Keratinocyte (primary cell): ENCODE data around the gene PCK2.
"Not testable (repeated sequence)": the region's sequence is repeated elsewhere in the genome, so short reads cannot be mapped to it uniquely, and the experiment has no call there.

Source experiments
- EZH2 ChIP-seq: IDR thresholded peaks from one replicate; pipeline ENCODE4 v1.6.1; 2012; ENCODE audit warnings: inconsistent platforms, mild to moderate bottlenecking, low read length, moderate library complexity
- TF ChIP-seq, protein P1 (sequence below), 3 experiments: IDR thresholded peaks in 1 of 3; conservative IDR thresholded peaks in 1 of 3; optimal IDR thresholded peaks in 1 of 3; 2 replicates in 2 of 3; 3 replicates in 1 of 3; pipeline versions ENCODE3 to v1.5.1; 2011; ENCODE audit warnings: low read length in 3 of 3, mild to moderate bottlenecking in 3 of 3, moderate library complexity in 2 of 3, control low read depth in 1 of 3, inconsistent platforms in 1 of 3; ENCODE audit not compliant: insufficient read depth in 2 of 3; ENCODE audit errors: extremely low read depth in 1 of 3

DNA sequence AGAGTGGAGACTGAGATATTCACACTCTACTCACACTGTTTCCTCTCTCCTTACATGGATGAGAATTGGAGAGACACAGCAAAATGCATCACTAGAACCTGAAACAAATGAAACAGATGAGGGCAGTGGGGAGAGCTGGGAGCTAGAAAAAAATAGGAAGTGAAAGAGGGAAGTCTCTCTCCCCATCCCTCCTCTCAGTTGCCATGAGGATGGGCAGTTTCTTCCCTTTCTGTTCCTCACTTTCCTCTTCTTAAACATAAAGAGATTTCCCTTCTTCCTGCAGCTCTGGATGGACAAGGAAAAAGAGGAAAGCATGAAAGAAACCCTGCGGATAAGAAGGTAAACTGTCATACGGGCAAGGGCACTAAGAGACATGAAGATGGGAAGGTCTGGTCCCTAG is 45.1 kb upstream of the PCK2 start:
- TF ChIP-seq, protein P1, sequence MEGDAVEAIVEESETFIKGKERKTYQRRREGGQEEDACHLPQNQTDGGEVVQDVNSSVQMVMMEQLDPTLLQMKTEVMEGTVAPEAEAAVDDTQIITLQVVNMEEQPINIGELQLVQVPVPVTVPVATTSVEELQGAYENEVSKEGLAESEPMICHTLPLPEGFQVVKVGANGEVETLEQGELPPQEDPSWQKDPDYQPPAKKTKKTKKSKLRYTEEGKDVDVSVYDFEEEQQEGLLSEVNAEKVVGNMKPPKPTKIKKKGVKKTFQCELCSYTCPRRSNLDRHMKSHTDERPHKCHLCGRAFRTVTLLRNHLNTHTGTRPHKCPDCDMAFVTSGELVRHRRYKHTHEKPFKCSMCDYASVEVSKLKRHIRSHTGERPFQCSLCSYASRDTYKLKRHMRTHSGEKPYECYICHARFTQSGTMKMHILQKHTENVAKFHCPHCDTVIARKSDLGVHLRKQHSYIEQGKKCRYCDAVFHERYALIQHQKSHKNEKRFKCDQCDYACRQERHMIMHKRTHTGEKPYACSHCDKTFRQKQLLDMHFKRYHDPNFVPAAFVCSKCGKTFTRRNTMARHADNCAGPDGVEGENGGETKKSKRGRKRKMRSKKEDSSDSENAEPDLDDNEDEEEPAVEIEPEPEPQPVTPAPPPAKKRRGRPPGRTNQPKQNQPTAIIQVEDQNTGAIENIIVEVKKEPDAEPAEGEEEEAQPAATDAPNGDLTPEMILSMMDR (optimal IDR thresholded peaks at IDR 0.05 in 1 of 3, IDR thresholded peaks at IDR 0.05 in 1 of 3, conservative IDR thresholded peaks at IDR 0.05 in 1 of 3; ENCODE audit: extremely low read depth in 1 of 3, insufficient read depth in 2 of 3, low read length in 3 of 3) = not testable (repeated sequence)
- TF ChIP-seq EZH2 = not testable (repeated sequence)
